Ishikawa (cell line): ENCODE measurements around the gene POC1B.

ENCODE experiments used
- CEBPB ChIP-seq: IDR thresholded peaks from 2 replicates; pipeline ENCODE4 v1.6.1; 2012
- CREB1 ChIP-seq: IDR thresholded peaks from 2 replicates; pipeline ENCODE4 v1.6.1; 2012; ENCODE audit warnings: low read depth
- EGR1 ChIP-seq: IDR thresholded peaks from 2 replicates; pipeline ENCODE4 v1.6.1; 2012
- EP300 ChIP-seq: IDR thresholded peaks from 2 replicates; pipeline ENCODE4 v1.6.1; 2012; ENCODE audit warnings: borderline replicate concordance
- FOXM1 ChIP-seq: IDR thresholded peaks from 2 replicates; pipeline ENCODE4 v1.6.1; 2012; ENCODE audit warnings: low read depth, borderline replicate concordance
- NFIC ChIP-seq: IDR thresholded peaks from 2 replicates; pipeline ENCODE4 v1.6.1; 2012
- RAD21 ChIP-seq: IDR thresholded peaks from 2 replicates; pipeline ENCODE4 v1.6.1; 2012; ENCODE audit warnings: low read depth
- TAF1 ChIP-seq: IDR thresholded peaks from 2 replicates; pipeline ENCODE4 v1.6.1; 2012; ENCODE audit warnings: low read depth, mild to moderate bottlenecking
- TCF12 ChIP-seq: IDR thresholded peaks from 2 replicates; pipeline ENCODE4 v1.6.1; 2012; ENCODE audit warnings: low read depth
- TEAD4 ChIP-seq: IDR thresholded peaks from 2 replicates; pipeline ENCODE4 v1.6.1; 2012
- YY1 ChIP-seq: IDR thresholded peaks from 2 replicates; pipeline ENCODE4 v1.6.1; 2012; ENCODE audit warnings: low read depth
- ZBTB7A ChIP-seq: IDR thresholded peaks from 2 replicates; pipeline ENCODE4 v1.6.1; 2012; ENCODE audit warnings: low read depth
- TF ChIP-seq, protein P1 (sequence below): IDR thresholded peaks from 2 replicates; pipeline ENCODE4 v1.6.1; 2012; ENCODE audit warnings: low read depth, mild to moderate bottlenecking
- TF ChIP-seq, protein P2 (sequence below): IDR thresholded peaks from 2 replicates; pipeline ENCODE4 v1.6.1; 2012
- TF ChIP-seq, protein P3 (sequence below): IDR thresholded peaks from 2 replicates; pipeline ENCODE4 v1.6.1; 2012

Gene POC1B

DNA sequence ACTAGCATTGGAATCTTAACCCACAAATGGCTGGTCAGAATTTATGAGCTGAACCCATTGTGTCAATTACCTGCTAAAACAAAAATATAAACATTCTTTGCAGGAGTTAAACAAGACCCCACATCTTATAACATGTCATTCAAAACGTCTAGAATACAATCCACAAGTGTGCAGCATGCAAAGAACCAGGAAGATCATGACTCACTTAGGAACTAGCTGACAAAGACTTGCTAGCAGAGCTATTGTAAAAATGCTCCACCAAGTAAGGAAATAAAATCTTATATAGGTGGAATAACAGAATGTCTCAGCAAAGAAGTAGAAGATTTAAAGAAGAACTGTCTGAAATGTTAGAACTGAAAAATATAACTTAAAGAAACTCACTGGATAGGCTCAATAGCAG lies 26.5 kb upstream of the POC1B start:
- TF ChIP-seq EGR1 (no peak), RAD21 (no peak), NFIC (no peak), CREB1 (no peak), TCF12 (no peak), TAF1 (no peak), CEBPB (no peak), YY1 (no peak), ZBTB7A (no peak), TEAD4 (no peak)
- TF ChIP-seq, protein P1, sequence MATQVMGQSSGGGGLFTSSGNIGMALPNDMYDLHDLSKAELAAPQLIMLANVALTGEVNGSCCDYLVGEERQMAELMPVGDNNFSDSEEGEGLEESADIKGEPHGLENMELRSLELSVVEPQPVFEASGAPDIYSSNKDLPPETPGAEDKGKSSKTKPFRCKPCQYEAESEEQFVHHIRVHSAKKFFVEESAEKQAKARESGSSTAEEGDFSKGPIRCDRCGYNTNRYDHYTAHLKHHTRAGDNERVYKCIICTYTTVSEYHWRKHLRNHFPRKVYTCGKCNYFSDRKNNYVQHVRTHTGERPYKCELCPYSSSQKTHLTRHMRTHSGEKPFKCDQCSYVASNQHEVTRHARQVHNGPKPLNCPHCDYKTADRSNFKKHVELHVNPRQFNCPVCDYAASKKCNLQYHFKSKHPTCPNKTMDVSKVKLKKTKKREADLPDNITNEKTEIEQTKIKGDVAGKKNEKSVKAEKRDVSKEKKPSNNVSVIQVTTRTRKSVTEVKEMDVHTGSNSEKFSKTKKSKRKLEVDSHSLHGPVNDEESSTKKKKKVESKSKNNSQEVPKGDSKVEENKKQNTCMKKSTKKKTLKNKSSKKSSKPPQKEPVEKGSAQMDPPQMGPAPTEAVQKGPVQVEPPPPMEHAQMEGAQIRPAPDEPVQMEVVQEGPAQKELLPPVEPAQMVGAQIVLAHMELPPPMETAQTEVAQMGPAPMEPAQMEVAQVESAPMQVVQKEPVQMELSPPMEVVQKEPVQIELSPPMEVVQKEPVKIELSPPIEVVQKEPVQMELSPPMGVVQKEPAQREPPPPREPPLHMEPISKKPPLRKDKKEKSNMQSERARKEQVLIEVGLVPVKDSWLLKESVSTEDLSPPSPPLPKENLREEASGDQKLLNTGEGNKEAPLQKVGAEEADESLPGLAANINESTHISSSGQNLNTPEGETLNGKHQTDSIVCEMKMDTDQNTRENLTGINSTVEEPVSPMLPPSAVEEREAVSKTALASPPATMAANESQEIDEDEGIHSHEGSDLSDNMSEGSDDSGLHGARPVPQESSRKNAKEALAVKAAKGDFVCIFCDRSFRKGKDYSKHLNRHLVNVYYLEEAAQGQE = no peak
- TF ChIP-seq, protein P2, sequence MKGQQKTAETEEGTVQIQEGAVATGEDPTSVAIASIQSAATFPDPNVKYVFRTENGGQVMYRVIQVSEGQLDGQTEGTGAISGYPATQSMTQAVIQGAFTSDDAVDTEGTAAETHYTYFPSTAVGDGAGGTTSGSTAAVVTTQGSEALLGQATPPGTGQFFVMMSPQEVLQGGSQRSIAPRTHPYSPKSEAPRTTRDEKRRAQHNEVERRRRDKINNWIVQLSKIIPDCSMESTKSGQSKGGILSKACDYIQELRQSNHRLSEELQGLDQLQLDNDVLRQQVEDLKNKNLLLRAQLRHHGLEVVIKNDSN = no peak
- TF ChIP-seq, protein P3, sequence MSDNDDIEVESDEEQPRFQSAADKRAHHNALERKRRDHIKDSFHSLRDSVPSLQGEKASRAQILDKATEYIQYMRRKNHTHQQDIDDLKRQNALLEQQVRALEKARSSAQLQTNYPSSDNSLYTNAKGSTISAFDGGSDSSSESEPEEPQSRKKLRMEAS = no peak

DNA sequence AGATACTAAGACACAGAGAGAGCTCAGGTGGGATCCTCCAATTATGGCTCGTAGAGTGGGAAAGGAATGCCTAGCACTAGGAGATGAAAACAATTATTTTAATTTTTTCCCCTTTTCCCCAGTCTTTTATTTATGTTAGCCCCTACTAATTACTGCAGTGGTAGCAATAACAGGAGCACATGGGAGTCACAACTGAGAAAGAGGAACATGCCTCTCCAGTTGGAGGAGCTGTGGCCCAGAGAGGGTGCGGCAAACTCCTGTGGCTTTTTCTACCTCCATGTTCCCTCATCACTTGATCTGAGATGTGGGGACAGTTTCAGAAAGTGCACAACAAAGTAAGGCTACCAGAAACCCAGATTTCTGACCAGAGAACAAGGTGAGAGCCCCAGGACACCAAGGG lies 25.9 kb upstream of the POC1B start:
- TF ChIP-seq YY1 = no peak
- no peak for TF ChIP-seq TCF12
- no peak for TF ChIP-seq EGR1
- TF ChIP-seq EP300 = no peak
- TF ChIP-seq, protein P1 = no peak
- no peak for TF ChIP-seq TEAD4
- TF ChIP-seq CREB1 = no peak
- no peak for TF ChIP-seq CEBPB
- TF ChIP-seq, protein P2 = no peak
- no peak for TF ChIP-seq FOXM1

DNA sequence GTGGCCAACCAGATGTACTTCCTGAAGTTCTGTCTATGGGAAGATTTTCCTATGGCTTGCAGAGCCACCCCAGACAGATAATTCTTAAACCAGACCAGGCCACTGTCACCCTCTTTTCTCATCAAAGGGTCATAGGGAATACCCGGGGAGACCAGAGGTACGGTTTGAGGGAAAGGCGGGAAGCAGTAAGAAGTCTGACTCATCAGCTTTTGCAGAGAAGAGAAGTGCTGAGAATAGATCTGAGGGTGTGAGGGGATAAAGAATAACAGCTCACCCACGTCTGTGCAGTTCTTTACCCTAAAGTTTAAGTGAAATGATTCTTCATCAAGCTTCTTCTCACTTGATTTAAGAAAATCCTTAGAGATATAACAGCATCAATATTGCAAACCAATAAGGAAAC lies 21.3 kb upstream of the POC1B start:
- TF ChIP-seq ZBTB7A = no peak
- TF ChIP-seq CEBPB = no peak
- TF ChIP-seq YY1 = no peak
- TF ChIP-seq, protein P1 = no peak
- TF ChIP-seq TEAD4 = no peak

DNA sequence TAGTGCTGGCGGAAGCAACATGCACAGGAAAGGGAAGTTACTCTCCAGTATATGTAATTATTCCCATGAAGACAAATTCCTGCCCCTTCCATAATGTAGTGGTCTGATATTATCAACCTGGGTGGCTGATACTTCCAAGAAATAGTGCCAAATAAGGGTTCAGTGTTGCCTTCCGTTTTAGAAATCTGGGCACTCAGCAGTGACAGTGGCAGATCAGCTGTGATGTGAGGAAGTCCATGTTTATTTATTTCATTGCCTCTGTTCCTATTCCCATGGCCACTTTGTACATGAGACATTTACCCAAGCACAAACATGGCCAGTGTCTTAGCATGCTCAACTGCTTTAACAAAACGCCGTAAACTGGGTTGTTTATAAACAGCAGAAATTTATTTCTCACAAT lies 20.3 kb upstream of the POC1B start:
- TF ChIP-seq, protein P3 = no peak
- no peak for TF ChIP-seq RAD21
- no peak for TF ChIP-seq EP300
- TF ChIP-seq ZBTB7A = no peak
- TF ChIP-seq FOXM1 = no peak
- TF ChIP-seq CREB1 = no peak
- no peak for TF ChIP-seq EGR1
- TF ChIP-seq, protein P2 = no peak
- TF ChIP-seq CEBPB = no peak
- no peak for TF ChIP-seq YY1
- TF ChIP-seq NFIC = no peak
- TF ChIP-seq TEAD4 = no peak
- no peak for TF ChIP-seq TAF1
- no peak for TF ChIP-seq TCF12
- TF ChIP-seq, protein P1 = no peak
